KMS-11 (cell line): Measurements from ENCODE around the gene PPP1R2.
"Not testable (repeated sequence)": the region's sequence is repeated elsewhere in the genome, so short reads cannot be mapped to it uniquely, and the experiment has no call there.

Experiments used
- H2AFZ ChIP-seq: fragments of 200-600 bp; sonication (generic); 2 replicates; pipeline ENCODE4 v1.6.1; 2016; ENCODE audit warnings: antibody characterized with exemption, mixed run types, low read depth
- H3K27ac ChIP-seq: fragments of 200-600 bp; sonication (generic); 2 replicates; pipeline ENCODE4 v1.6.1; 2016; ENCODE audit warnings: mild to moderate bottlenecking, mixed run types
- H3K27me3 ChIP-seq: fragments of 200-600 bp; sonication (generic); 2 replicates; pipeline ENCODE4 v1.6.1; 2017; ENCODE audit warnings: mild to moderate bottlenecking, low read depth, mixed run types, moderate library complexity; ENCODE audit not compliant: insufficient read depth
- H3K36me3 ChIP-seq: fragments of 200-600 bp; sonication (generic); 2 replicates; pipeline ENCODE4 v1.6.1; 2017; ENCODE audit warnings: mild to moderate bottlenecking, mixed run types; ENCODE audit not compliant: insufficient read depth
- H3K4me1 ChIP-seq: fragments of 200-600 bp; sonication (generic); 2 replicates; pipeline ENCODE4 v1.6.1; 2016; ENCODE audit warnings: mild to moderate bottlenecking, low read depth, mixed run types; ENCODE audit not compliant: poor library complexity, severe bottlenecking
- H3K4me2 ChIP-seq: fragments of 200-600 bp; sonication (generic); 2 replicates; pipeline ENCODE4 v1.7.0; 2016; ENCODE audit warnings: mild to moderate bottlenecking, mixed run types
- H3K4me3 ChIP-seq: fragments of 200-600 bp; sonication (generic); IDR thresholded peaks from 2 replicates; pipeline ENCODE4 v1.6.1; 2017; ENCODE audit warnings: low read depth, low read length, mixed read lengths; ENCODE audit not compliant: insufficient read depth
- H3K79me2 ChIP-seq: fragments of 200-600 bp; sonication (generic); 2 replicates; pipeline ENCODE4 v1.6.1; 2016; ENCODE audit warnings: low read depth, mixed run types; ENCODE audit not compliant: insufficient read depth
- H3K9ac ChIP-seq: fragments of 200-600 bp; sonication (generic); 2 replicates; pipeline ENCODE4 v1.6.1; 2016; ENCODE audit warnings: mild to moderate bottlenecking, mixed run types
- H4K20me1 ChIP-seq: fragments of 200-600 bp; sonication (generic); 2 replicates; pipeline ENCODE4 v1.6.1; 2016; ENCODE audit warnings: mild to moderate bottlenecking, mixed run types; ENCODE audit not compliant: insufficient read depth
- CTCF ChIP-seq: fragments of 200-600 bp; sonication (generic); conservative IDR thresholded peaks from 2 replicates; pipeline ENCODE4 v1.6.1; 2017; ENCODE audit warnings: low read depth, mild to moderate bottlenecking, antibody characterized with exemption, low read length, moderate library complexity, mixed read lengths

Gene PPP1R2

GRCh38 chr3:195512798-195513345 lies 30.3 kb downstream of the PPP1R2 start:
- Histone ChIP-seq H3K79me2 (no peaks in the 10 kb centered on the region), H3K36me3 (peaks cover 3% of the 10 kb centered on the region; the same call in 1 of the 2 replicates), H3K4me3 (no peak overlapping the region), H3K4me2 (no peak overlapping the region), H3K27ac (no peak overlapping the region), H2AFZ (no peak overlapping the region), H3K9ac (no peak overlapping the region), H3K27me3 (no peaks in the 10 kb centered on the region), H4K20me1 (no peaks in the 10 kb centered on the region), H3K4me1 (no peaks in the 10 kb centered on the region)
- TF ChIP-seq CTCF, result no peak

- TF ChIP-seq CTCF, result no peak
- Histone ChIP-seq H2AFZ (no peak overlapping the region), H4K20me1 (no peaks in the 10 kb centered on the region), H3K4me3 (no peak overlapping the region), H3K27ac (no peak overlapping the region), H3K4me2 (no peak overlapping the region), H3K9ac (no peak overlapping the region), H3K79me2 (no peaks in the 10 kb centered on the region), H3K27me3 (no peaks in the 10 kb centered on the region), H3K36me3 (peaks cover 3% of the 10 kb centered on the region; the same call in 1 of the 2 replicates), H3K4me1 (no peaks in the 10 kb centered on the region)
These were observed 32.0 kb downstream of the PPP1R2 start for GRCh38 chr3:195511136-195511535.

- H3K9ac ChIP-seq, result no peak overlapping the region
- no peaks in the 10 kb centered on the region for H3K4me1 ChIP-seq
- no peak for TF ChIP-seq CTCF
These were observed 34.9 kb downstream of the PPP1R2 start for GRCh38 chr3:195508185-195508584.

GRCh38 chr3:195475614-195476013 lies 67.5 kb downstream of the PPP1R2 start:
- TF ChIP-seq CTCF, result no peak
- no peaks in the 10 kb centered on the region for H3K27me3 ChIP-seq
- H3K9ac ChIP-seq, result no peak overlapping the region
- H3K27ac ChIP-seq, result no peak overlapping the region
- H3K4me1 ChIP-seq, result no peaks in the 10 kb centered on the region
- no peaks in the 10 kb centered on the region for H3K36me3 ChIP-seq
- no peaks in the 10 kb centered on the region for H3K79me2 ChIP-seq
- no peaks in the 10 kb centered on the region for H4K20me1 ChIP-seq
- H2AFZ ChIP-seq, result no peak overlapping the region
- no peak overlapping the region for H3K4me2 ChIP-seq
- H3K4me3 ChIP-seq, result no peak overlapping the region

More at GRCh38 chr3:195508185-195508584, 34.9 kb downstream of the PPP1R2 start:
- no peaks in the 10 kb centered on the region for H3K27me3 ChIP-seq
- no peaks in the 10 kb centered on the region for H4K20me1 ChIP-seq
- H3K79me2 ChIP-seq, result no peaks in the 10 kb centered on the region
- no peak overlapping the region for H3K27ac ChIP-seq
- H3K4me3 ChIP-seq, result no peak overlapping the region
- no peak overlapping the region for H3K4me2 ChIP-seq
- H2AFZ ChIP-seq, result no peak overlapping the region
- no peaks in the 10 kb centered on the region for H3K36me3 ChIP-seq

- H3K36me3 ChIP-seq, H3K79me2 ChIP-seq, H3K4me1 ChIP-seq, H4K20me1 ChIP-seq, H3K9ac ChIP-seq, H3K27ac ChIP-seq, H2AFZ ChIP-seq, H3K4me2 ChIP-seq, H3K27me3 ChIP-seq, H3K4me3 ChIP-seq: not testable (repeated sequence)
These were observed 68.0 kb downstream of the PPP1R2 start for GRCh38 chr3:195475116-195475515.
